ENCODE measurements around the gene C1QTNF4. TPM values are rescaled to one million over a fixed set of nuclear protein-coding genes. Genes with fewer than 3 reads are reported as not detected.
A peak's percentile ranks its signal among the peaks of the same experiment; 100 is the strongest.

The C1QTNF4 gene
- total and polyA plus RNA-seq, 8 donors = 0.09 to 3.6 (median 0.50) TPM; not detected in 1

GRCh38 chr11:47616726-47617416, 22.7 kb upstream of the C1QTNF4 start:
- intact Hi-C loops (cut with DNase I) = no loop called here
- 83 to 88% methylated on average over 10 of the region's 10 CpGs for WGBS, 2 donors
- Histone ChIP-seq H3K27me3 (no peaks in the 10 kb centered on the region), H3K36me3 (peaks cover 0 to 15% (median 6%) of the 10 kb centered on the region in 3 donors), H3K4me1 (no peaks in the 10 kb centered on the region), H3K4me3 (no peak overlapping the region), H3K9me3 (no peaks in the 10 kb centered on the region), H3K27ac (no peak overlapping the region)
- ATAC-seq = peak; percentile 46 to 86 (median 78)
- TF ChIP-seq CTCF (IDR thresholded peaks at IDR 0.05) = peak in 2 of 4 donors; percentile 10 to 11
- FAIRE-seq = no peak
- DNase-seq = peak in 2 of 6 donors; percentile 27 to 40

GRCh38 chr11:47615249-47615648, 21.0 kb upstream of the C1QTNF4 start:
- H3K4me1 ChIP-seq = no peaks in the 10 kb centered on the region
- ATAC-seq = no peak
- no peak for FAIRE-seq
- no peak for TF ChIP-seq CTCF (IDR thresholded peaks at IDR 0.05)
- H3K27me3 ChIP-seq = no peaks in the 10 kb centered on the region
- intact Hi-C loops (cut with DNase I) = no loop called here
- no peak for DNase-seq
- H3K4me3 ChIP-seq = no peak overlapping the region
- no peak overlapping the region for H3K27ac ChIP-seq
- H3K9me3 ChIP-seq = no peaks in the 10 kb centered on the region
- H3K36me3 ChIP-seq = peaks cover 0 to under 1% (median 0%) of the 10 kb centered on the region in 3 donors

GRCh38 chr11:47611348-47611794, 17.2 kb upstream of the C1QTNF4 start:
- H3K9me3 ChIP-seq = no peaks in the 10 kb centered on the region
- 76 to 83% methylated on average over 6 of the region's 6 CpGs for WGBS, 2 donors
- no peak overlapping the region for H3K27ac ChIP-seq
- no peak for FAIRE-seq
- TF ChIP-seq CTCF (IDR thresholded peaks at IDR 0.05) = no peak
- H3K4me3 ChIP-seq = no peak overlapping the region
- ATAC-seq = peak in 2 of 4 donors; percentile 55 to 72
- H3K36me3 ChIP-seq = no peaks in the 10 kb centered on the region
- no peak for DNase-seq
- H3K27me3 ChIP-seq = no peaks in the 10 kb centered on the region
- no peaks in the 10 kb centered on the region for H3K4me1 ChIP-seq
- intact Hi-C loops (cut with DNase I) = no loop called here

DNA sequence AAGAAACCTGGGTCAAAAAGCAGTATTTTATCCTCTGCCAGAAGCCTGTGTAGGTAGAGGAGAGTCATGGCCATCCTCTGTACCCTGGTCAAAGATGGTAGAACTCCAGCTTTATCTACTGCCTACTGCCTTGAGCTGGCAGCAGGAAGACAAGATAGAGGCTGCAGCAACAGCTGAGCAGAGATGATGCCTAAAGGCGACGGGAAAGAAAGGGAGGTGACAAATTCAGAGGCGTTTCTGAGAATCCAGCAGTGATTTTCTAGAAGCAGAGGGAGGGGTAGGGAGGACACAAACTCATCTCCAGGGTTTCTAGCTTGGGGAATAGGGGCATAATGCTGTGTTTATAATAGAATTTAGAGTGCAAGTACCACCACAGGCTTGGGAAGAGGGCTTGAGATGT, 15.5 kb upstream of the C1QTNF4 start:
- Histone ChIP-seq H3K27ac (no peak overlapping the region), H3K4me1 (peaks cover 4 to 12% (median 4%) of the 10 kb centered on the region in 3 donors), H3K4me3 (no peak overlapping the region), H3K36me3 (no peaks in the 10 kb centered on the region), H3K9me3 (no peaks in the 10 kb centered on the region), H3K27me3 (no peaks in the 10 kb centered on the region)
- 81 to 83% methylated on average over 3 of the region's 3 CpGs for WGBS, 2 donors
- no peak for DNase-seq
- intact Hi-C loops (cut with DNase I) = no loop called here
- no peak for FAIRE-seq
- no peak for ATAC-seq
- TF ChIP-seq CTCF (IDR thresholded peaks at IDR 0.05) = no peak

DNA sequence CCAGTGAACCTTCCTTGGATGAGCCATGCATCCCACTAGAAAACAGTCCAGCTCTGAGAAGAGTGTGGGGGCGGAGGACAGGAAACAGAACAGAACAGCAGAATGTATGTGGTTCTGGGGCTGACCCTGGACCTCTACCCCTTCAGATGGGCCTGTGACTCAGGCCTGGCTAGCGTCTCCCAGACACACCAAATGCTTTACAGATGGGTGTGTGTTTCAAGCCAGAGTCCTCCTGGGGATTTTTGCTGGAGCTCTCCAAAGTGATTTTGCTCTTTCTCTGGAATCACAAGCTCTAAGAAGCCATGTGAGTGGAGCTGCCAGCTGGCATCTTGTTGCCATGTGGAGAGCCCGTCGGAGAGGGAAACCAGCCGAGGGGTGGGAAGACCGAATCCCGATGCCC, 13.2 kb upstream of the C1QTNF4 start:
- FAIRE-seq = no peak
- H3K27me3 ChIP-seq = no peaks in the 10 kb centered on the region
- no peaks in the 10 kb centered on the region for H3K36me3 ChIP-seq
- ATAC-seq = peak in 3 of 4 donors; percentile 51 to 68 (median 67)
- 86 to 87% methylated on average over 7 of the region's 7 CpGs for WGBS, 2 donors
- intact Hi-C loops (cut with DNase I) = no loop called here
- peaks cover 4 to 12% (median 4%) of the 10 kb centered on the region in 3 donors for H3K4me1 ChIP-seq
- DNase-seq = no peak
- H3K4me3 ChIP-seq = no peak overlapping the region
- no peaks in the 10 kb centered on the region for H3K9me3 ChIP-seq
- no peak overlapping the region for H3K27ac ChIP-seq
- no peak for TF ChIP-seq CTCF (IDR thresholded peaks at IDR 0.05)
